Measurements from ENCODE around the gene GPC1.

Gene GPC1

GRCh38 chr2:240412211-240412861, 23.1 kb upstream of the GPC1 start:
- ChIA-PET POLR2A (no interaction called here), CTCF (no interaction called here)
- TF ChIP-seq ZNF37A (tag by site-specific recombination; IDR thresholded peaks at IDR 0.05) (no peak), ZBTB11 (tag by site-specific recombination; conservative IDR thresholded peaks at IDR 0.05; ENCODE audit: low read depth) (no peak), ZNF426 (tag by site-specific recombination; IDR thresholded peaks at IDR 0.05) (no peak), ZNF596 (tag by site-specific recombination; IDR thresholded peaks at IDR 0.05) (no peak), ZBTB49 (tag by site-specific recombination; IDR thresholded peaks at IDR 0.05; ENCODE audit: low read depth) (no peak), ZNF529 (tag by site-specific recombination; IDR thresholded peaks at IDR 0.05; ENCODE audit: insufficient replicate concordance) (no peak), ZNF629 (tag by site-specific recombination; IDR thresholded peaks at IDR 0.05) (no peak), ZNF549 (tag by site-specific recombination; IDR thresholded peaks at IDR 0.05) (no peak), SALL2 (tag by site-specific recombination; IDR thresholded peaks at IDR 0.05; ENCODE audit: borderline replicate concordance) (no peak), ZNF140 (tag by site-specific recombination; IDR thresholded peaks at IDR 0.05) (no peak), ZNF48 (tag by site-specific recombination; IDR thresholded peaks at IDR 0.05) (no peak), ZNF518A (tag by site-specific recombination; conservative IDR thresholded peaks at IDR 0.05; ENCODE audit: low read depth) (no peak), ZNF433 (tag by site-specific recombination; IDR thresholded peaks at IDR 0.05; ENCODE audit: low read depth) (no peak), ZBTB8A (tag by site-specific recombination; IDR thresholded peaks at IDR 0.05) (no peak), ZFHX2 (tag by site-specific recombination; conservative IDR thresholded peaks at IDR 0.05) (no peak), ZNF623 (tag by site-specific recombination; IDR thresholded peaks at IDR 0.05) (no peak), ZNF513 (tag by site-specific recombination; IDR thresholded peaks at IDR 0.05) (no peak), ZNF548 (tag by site-specific recombination; IDR thresholded peaks at IDR 0.05) (no peak), ZNF157 (tag by site-specific recombination; IDR thresholded peaks at IDR 0.05) (no peak), KLF8 (tag by site-specific recombination; IDR thresholded peaks at IDR 0.05) (no peak)
- no peak overlapping the region for H3K4me3 ChIP-seq (ENCODE audit: low read depth, low read length)
- no peaks in the 10 kb centered on the region for H3K9me3 ChIP-seq (ENCODE audit: control insufficient read depth, insufficient read depth, low read depth, low read length)
- H3K4me1 ChIP-seq (ENCODE audit: control insufficient read depth, insufficient read depth, low read length), result no peaks in the 10 kb centered on the region
- no peak overlapping the region for H3K27ac ChIP-seq (ENCODE audit: extremely low read depth, low read depth, low read length)
- no peaks in the 10 kb centered on the region for H3K36me3 ChIP-seq (ENCODE audit: control insufficient read depth in 2 of 2, insufficient read depth in 1 of 2, low read length in 2 of 2)

Data from HEK293 (cell line).